ENCODE measurements around the gene SSMEM1. TPM values are rescaled to one million over a fixed set of nuclear protein-coding genes. Genes with fewer than 3 reads are reported as not detected.
"Not testable (repeated sequence)": the region's sequence is repeated elsewhere in the genome, so short reads cannot be mapped to it uniquely, and the experiment has no call there.

SSMEM1 gene
- total and polyA plus RNA-seq, 4 donors: not detected

DNA sequence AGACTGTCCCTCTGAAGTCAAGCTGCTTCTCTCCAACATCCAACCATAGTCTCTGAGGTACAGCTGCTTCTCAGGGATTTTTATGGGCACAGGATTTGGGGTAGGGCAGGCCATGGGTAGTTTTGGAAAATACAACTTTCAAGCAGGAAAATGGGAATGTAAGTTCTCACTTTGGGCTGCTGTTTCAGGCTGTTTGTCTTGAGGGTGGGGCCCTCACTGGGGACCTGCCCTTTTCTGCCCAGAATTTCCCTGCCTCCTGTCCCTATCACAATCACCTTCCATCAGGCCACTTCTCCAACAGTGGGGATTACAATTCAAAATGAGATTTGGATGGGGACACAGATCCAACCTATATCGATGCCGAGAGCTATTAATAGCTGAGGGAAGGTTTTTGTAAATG is 24.5 kb downstream of the SSMEM1 start:
- no peak for DNase-seq (ENCODE audit: low spot score)
- Histone ChIP-seq H3K9me3 (ENCODE audit: control insufficient read depth in 4 of 4, low read length in 3 of 4) (no peaks in the 10 kb centered on the region), H3K9ac (ENCODE audit: low read depth in 1 of 2, low read length in 2 of 2) (no peak overlapping the region), H3K27me3 (ENCODE audit: control insufficient read depth in 4 of 4, insufficient read depth in 4 of 4, low read length in 3 of 4) (no peaks in the 10 kb centered on the region), H3K4me3 (ENCODE audit: low read depth in 1 of 3, low read length in 3 of 3) (no peak overlapping the region), H3K4me1 (ENCODE audit: control insufficient read depth in 4 of 4, insufficient read depth in 4 of 4, low read length in 3 of 4) (no peaks in the 10 kb centered on the region), H3K36me3 (ENCODE audit: control insufficient read depth in 4 of 4, insufficient read depth in 3 of 4, low read depth in 1 of 4, low read length in 3 of 4) (no peaks in the 10 kb centered on the region), H3K27ac (ENCODE audit: low read depth in 1 of 2, low read length in 2 of 2) (no peak overlapping the region)
- WGBS: 93% methylated on average over 2 of the region's 2 CpGs
- no peak for TF ChIP-seq TAF1 (conservative IDR thresholded peaks at IDR 0.05)
- TF ChIP-seq GABPA (IDR thresholded peaks at IDR 0.05 in 1 of 2, conservative IDR thresholded peaks at IDR 0.05 in 1 of 2): no peak
- TF ChIP-seq HNF4G (IDR thresholded peaks at IDR 0.05): no peak
- TF ChIP-seq, protein P1, sequence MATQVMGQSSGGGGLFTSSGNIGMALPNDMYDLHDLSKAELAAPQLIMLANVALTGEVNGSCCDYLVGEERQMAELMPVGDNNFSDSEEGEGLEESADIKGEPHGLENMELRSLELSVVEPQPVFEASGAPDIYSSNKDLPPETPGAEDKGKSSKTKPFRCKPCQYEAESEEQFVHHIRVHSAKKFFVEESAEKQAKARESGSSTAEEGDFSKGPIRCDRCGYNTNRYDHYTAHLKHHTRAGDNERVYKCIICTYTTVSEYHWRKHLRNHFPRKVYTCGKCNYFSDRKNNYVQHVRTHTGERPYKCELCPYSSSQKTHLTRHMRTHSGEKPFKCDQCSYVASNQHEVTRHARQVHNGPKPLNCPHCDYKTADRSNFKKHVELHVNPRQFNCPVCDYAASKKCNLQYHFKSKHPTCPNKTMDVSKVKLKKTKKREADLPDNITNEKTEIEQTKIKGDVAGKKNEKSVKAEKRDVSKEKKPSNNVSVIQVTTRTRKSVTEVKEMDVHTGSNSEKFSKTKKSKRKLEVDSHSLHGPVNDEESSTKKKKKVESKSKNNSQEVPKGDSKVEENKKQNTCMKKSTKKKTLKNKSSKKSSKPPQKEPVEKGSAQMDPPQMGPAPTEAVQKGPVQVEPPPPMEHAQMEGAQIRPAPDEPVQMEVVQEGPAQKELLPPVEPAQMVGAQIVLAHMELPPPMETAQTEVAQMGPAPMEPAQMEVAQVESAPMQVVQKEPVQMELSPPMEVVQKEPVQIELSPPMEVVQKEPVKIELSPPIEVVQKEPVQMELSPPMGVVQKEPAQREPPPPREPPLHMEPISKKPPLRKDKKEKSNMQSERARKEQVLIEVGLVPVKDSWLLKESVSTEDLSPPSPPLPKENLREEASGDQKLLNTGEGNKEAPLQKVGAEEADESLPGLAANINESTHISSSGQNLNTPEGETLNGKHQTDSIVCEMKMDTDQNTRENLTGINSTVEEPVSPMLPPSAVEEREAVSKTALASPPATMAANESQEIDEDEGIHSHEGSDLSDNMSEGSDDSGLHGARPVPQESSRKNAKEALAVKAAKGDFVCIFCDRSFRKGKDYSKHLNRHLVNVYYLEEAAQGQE (IDR thresholded peaks at IDR 0.05): no peak
- no peak for TF ChIP-seq RAD21 (IDR thresholded peaks at IDR 0.05)

DNA sequence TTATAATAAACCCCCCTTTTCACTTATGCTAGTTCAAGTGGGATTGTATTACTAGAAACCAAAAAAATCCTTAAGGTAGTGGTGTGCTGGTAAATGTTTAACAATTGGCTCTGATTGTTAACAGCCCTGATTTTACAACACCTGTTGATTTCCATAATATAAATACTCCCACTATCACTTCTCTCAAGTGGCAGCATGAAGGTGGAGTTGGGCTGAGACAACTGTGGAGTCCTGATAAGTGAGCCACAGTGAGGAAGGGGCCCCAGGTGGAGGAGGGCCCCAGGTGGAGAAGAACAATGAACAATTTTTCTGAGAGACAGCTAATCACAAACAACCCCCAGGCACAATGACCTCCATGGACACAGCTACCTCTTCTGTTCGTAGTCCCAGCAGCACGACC is 26.4 kb downstream of the SSMEM1 start:
- Histone ChIP-seq H3K4me1 (ENCODE audit: control insufficient read depth in 4 of 4, insufficient read depth in 4 of 4, low read length in 3 of 4) (no peaks in the 10 kb centered on the region), H3K9me3 (ENCODE audit: control insufficient read depth in 4 of 4, low read length in 3 of 4) (no peaks in the 10 kb centered on the region), H3K4me3 (ENCODE audit: low read depth in 1 of 3, low read length in 3 of 3) (no peak overlapping the region), H3K36me3 (ENCODE audit: control insufficient read depth in 4 of 4, insufficient read depth in 3 of 4, low read depth in 1 of 4, low read length in 3 of 4) (no peaks in the 10 kb centered on the region), H3K27me3 (ENCODE audit: control insufficient read depth in 4 of 4, insufficient read depth in 4 of 4, low read length in 3 of 4) (no peaks in the 10 kb centered on the region), H3K9ac (ENCODE audit: low read depth in 1 of 2, low read length in 2 of 2) (no peak overlapping the region), H3K27ac (ENCODE audit: low read depth in 1 of 2, low read length in 2 of 2) (no peak overlapping the region)
- DNase-seq (ENCODE audit: low spot score): no peak
- TF ChIP-seq TAF1 (conservative IDR thresholded peaks at IDR 0.05) (no peak), GABPA (IDR thresholded peaks at IDR 0.05 in 1 of 2, conservative IDR thresholded peaks at IDR 0.05 in 1 of 2) (no peak), EGR1 (IDR thresholded peaks at IDR 0.05; ENCODE audit: low read depth in 2 of 2) (no peak)
- whole genome bisulfite sequencing: 95% methylated on average over 2 of the region's 2 CpGs

DNA sequence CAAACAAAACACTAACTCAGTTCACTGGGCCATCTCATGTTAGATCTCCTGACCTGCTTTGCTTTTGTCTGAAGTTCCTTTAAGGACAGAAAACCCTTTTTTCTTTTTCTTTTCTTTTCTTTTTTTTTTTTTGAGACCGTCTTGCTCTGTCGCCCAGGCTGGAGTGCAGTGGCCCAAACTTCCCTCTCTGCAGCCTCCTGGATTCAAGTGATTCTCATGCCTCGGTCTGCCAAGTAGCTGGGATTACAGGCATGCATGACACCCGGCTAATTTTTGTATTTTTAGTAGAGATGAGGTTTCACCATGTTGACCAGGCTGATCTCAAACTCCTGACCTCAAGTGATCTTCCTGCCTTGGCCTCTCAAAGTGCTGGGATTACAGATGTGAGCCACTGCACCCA is 28.7 kb downstream of the SSMEM1 start:
- not testable (repeated sequence) for DNase-seq (ENCODE audit: low spot score); H3K9ac ChIP-seq (ENCODE audit: low read depth in 1 of 2, low read length in 2 of 2); H3K4me1 ChIP-seq (ENCODE audit: control insufficient read depth in 4 of 4, insufficient read depth in 4 of 4, low read length in 3 of 4); H3K9me3 ChIP-seq (ENCODE audit: control insufficient read depth in 4 of 4, low read length in 3 of 4); H3K4me3 ChIP-seq (ENCODE audit: low read depth in 1 of 3, low read length in 3 of 3); H3K36me3 ChIP-seq (ENCODE audit: control insufficient read depth in 4 of 4, insufficient read depth in 3 of 4, low read depth in 1 of 4, low read length in 3 of 4); H3K27me3 ChIP-seq (ENCODE audit: control insufficient read depth in 4 of 4, insufficient read depth in 4 of 4, low read length in 3 of 4); H3K27ac ChIP-seq (ENCODE audit: low read depth in 1 of 2, low read length in 2 of 2)
- WGBS: 79% methylated on average over 4 of the region's 4 CpGs

GRCh38 chr7:130240240-130240639 is 32.6 kb downstream of the SSMEM1 start:
- Histone ChIP-seq H3K9me3 (ENCODE audit: control insufficient read depth in 4 of 4, low read length in 3 of 4) (no peaks in the 10 kb centered on the region), H3K9ac (ENCODE audit: low read depth in 1 of 2, low read length in 2 of 2) (no peak overlapping the region), H3K4me1 (ENCODE audit: control insufficient read depth in 4 of 4, insufficient read depth in 4 of 4, low read length in 3 of 4) (no peaks in the 10 kb centered on the region), H3K27me3 (ENCODE audit: control insufficient read depth in 4 of 4, insufficient read depth in 4 of 4, low read length in 3 of 4) (no peaks in the 10 kb centered on the region), H3K27ac (ENCODE audit: low read depth in 1 of 2, low read length in 2 of 2) (no peak overlapping the region), H3K36me3 (ENCODE audit: control insufficient read depth in 4 of 4, insufficient read depth in 3 of 4, low read depth in 1 of 4, low read length in 3 of 4) (no peaks in the 10 kb centered on the region), H3K4me3 (ENCODE audit: low read depth in 1 of 3, low read length in 3 of 3) (no peak overlapping the region)
- DNase-seq (ENCODE audit: low spot score): no peak
- 94% methylated on average over 1 of the region's 1 CpG for WGBS
- TF ChIP-seq GABPA (IDR thresholded peaks at IDR 0.05 in 1 of 2, conservative IDR thresholded peaks at IDR 0.05 in 1 of 2) (no peak), HNF4A (conservative IDR thresholded peaks at IDR 0.05) (no peak), SP1 (IDR thresholded peaks at IDR 0.05) (no peak), HNF4G (IDR thresholded peaks at IDR 0.05) (no peak), FOXA2 (IDR thresholded peaks at IDR 0.05) (no peak), FOXA1 (IDR thresholded peaks at IDR 0.05) (no peak), CTCF (IDR thresholded peaks at IDR 0.05; ENCODE audit: low read depth, low read length, missing input control) (no peak), MAX (IDR thresholded peaks at IDR 0.05) (no peak)
- TF ChIP-seq, protein P1 (IDR thresholded peaks at IDR 0.05): no peak
